ENCODE data around the gene SRRM1.
"Not testable (repeated sequence)": the region's sequence is repeated elsewhere in the genome, so short reads cannot be mapped to it uniquely, and the experiment has no call there.

Gene SRRM1

DNA sequence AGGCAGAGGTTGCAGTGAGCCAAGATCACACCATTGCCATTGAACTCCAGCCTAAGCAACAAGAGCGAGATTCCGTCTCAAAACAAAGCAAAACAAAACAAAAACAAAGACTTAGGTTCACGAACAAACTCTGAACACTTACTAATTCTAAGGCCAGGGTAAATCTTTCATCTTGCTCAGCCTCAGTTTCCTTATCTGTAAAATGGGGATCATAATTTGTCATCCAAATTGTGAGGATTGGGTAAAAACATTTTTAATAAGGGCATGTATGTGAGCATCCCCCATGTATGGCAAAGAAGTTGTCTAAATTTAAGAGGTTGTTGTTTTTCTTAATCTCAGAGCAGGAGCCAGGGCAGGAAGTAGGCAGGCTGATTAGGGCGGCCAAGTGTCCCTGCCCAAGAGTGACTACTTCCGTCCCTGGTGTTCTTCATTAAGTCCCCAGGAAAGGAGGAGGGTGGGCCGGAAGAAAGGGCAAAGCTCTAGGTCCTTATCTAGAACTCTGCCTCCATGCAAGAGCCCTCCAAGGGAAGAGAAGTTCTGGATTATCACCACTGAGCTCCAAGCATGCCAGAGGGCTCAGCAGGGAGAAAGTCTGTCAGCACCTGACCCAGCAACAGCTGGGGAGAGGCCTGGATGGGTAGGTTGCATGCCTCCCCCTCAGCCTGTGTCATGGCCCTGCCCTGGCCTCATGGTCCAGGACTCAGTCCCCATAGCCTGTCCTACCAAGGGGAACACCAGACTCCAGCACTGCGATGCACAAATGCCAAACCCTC, 52.3 kb downstream of the SRRM1 start:
- DNase-seq (ENCODE audit: low read depth) = no peak

DNA sequence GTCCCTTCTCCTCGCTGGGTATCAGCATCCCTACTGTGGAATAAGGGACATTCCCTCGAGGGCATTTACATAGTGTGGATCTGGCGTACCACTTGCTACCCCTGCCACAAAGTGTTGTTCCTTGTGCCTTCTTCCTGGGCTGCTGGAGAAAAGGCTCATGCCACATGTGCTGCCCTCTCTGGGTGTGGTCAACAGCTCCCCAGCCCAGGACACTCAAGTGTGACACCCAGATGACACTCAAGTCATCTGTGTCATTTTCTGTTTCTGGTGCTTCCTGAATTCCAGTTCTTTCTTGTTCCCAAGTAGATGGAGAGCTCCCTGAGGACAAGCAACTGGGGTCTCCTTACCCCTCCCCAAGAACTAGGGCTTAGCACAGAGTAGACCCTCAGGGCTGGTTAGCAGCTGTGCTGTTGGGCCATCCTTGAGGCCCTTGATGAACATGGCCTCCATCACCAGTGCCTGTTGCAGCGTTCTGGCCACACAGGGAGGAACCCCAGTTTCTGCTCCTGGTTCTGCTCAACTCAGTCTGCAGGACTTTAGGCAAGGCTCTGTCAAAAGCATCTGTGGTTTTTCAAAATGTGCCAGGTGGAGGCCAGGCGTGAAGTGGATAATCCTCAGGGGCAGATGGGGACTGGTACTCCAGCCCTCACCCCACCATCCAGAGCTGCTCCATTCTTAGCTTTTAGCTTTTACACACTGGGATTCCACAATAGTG, 53.1 kb downstream of the SRRM1 start:
- DNase-seq (ENCODE audit: low read depth) = no peak

DNA sequence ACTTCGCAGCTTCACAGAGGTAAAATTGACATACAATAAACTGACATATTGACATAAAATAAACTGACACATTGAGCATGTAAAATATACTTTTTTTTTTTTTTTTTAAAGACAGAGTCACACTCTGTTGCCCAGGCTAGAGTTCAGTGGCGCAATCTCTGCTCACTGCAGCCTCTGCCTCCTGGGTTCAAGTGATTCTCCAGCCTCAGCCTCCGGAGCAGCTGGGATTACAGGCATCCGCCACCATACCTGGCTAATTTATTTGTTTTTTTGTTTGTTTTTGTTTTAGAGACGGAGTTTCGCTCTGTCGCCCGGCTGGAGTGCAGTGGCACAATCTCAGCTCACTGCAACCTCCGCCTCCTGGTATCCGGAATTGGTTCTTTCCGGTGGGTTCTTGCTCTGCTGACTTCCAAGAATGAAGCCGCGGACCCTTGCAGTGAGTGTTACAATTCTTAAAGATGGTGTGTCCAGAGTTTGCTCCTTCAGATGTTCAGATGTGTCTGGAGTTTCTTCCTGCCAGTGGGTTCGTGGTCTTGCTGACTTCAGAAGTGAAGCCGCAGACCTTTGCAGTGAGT, 53.7 kb downstream of the SRRM1 start:
- DNase-seq (ENCODE audit: low read depth) = no peak

DNA sequence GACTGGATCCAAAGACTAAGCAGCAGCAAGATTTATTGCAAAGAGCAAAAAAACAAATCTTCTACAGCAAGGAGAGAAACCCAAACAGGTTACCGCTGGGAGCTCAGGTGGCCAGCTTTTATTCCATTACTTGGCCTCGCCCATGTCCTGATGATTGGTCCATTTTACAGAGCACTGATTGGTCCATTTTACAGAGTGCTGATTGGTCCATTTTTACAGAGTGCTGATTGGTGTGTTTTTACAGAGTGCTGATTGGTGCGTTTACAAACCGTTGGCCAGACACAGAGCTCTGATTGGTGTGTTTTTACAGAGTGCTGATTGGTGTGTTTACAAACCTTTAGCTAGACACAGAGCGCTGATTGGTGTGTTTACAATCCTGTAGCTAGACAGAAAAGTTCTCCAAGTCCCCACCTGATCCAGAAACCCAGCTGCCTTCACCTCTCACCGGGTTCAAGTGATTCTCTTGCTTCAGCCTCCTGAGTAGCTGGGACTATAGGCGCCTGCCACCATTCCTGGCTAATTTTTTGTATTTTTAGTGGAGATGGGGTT, 54.4 kb downstream of the SRRM1 start:
- not testable (repeated sequence) for DNase-seq (ENCODE audit: low read depth)

DNA sequence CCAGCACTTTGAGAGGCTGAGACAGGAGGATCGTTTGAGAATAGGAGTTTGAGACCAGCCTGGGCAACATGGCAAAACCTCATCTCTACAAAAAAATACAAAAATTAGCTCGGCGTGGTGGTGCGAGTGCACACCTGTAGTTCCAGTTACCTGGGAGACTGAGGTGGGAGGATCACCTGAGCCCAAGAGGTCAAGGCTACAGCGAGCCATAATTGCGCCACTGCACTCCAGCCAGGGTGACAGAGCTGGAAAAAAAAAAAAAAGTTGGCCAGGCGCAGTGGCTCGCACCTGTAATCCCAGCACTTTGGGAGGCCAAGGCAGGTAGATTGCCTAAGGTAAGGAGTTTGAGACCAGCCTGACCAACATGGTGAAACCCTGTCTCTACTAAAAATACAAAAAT, 55.2 kb downstream of the SRRM1 start:
- DNase-seq (ENCODE audit: low read depth) = not testable (repeated sequence)

DNA sequence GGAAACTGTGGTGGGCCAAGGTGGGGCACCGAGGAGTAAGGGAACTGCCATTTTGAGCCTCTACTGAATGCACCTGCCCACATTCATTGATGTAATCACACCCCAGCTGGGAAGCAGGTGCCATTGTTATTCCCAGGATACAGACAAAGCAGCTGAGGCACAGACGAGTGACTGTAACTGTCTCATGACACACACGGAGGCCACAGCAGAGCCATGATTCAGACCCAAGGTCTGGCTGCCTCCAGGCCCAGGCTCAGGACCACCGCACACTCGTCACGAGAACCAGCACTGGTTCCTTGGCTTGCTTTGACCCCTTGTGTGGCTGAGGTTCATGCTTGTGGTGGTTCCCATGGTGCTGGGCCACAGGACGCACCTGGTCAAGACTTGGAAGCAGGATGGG, 56.5 kb downstream of the SRRM1 start:
- DNase-seq (ENCODE audit: low read depth) = no peak

DNA sequence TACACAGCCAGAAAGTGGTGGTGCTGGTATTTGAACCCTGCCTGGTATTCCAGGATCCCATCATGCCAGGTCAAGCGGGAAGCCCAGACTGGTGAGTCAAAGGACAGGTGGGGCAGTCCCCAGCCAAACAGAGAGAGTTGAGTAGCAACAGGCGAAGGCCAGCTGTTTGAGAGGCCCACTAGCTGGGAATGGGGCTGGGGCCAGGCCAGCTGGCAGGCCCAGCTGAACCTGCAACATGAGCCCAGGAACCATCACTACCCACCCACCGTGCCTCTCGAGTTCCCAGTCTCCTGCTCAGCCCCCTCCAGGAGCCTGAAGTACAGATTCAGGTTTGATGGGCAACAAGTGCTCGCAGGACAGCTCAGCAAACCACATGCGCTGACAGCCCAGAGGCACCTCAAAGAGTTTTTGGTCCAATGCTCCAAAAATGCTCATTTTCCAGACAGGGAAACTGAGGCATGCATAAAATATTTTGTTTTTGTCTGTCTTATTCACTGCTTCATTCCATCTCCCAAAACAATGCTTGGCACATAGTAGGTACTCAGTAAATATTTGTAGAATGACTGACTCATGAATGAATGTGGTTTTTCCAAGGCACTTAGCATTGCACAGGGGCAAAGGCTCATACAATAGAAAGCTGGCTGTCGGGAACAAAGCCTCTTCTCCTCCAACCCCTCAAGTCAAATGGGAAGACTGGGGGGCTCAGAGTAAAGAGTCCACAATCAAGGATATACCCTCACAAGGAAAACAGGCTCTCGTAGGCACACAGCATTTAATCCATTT, 59.6 kb downstream of the SRRM1 start:
- no peak for DNase-seq (ENCODE audit: low read depth)

DNA sequence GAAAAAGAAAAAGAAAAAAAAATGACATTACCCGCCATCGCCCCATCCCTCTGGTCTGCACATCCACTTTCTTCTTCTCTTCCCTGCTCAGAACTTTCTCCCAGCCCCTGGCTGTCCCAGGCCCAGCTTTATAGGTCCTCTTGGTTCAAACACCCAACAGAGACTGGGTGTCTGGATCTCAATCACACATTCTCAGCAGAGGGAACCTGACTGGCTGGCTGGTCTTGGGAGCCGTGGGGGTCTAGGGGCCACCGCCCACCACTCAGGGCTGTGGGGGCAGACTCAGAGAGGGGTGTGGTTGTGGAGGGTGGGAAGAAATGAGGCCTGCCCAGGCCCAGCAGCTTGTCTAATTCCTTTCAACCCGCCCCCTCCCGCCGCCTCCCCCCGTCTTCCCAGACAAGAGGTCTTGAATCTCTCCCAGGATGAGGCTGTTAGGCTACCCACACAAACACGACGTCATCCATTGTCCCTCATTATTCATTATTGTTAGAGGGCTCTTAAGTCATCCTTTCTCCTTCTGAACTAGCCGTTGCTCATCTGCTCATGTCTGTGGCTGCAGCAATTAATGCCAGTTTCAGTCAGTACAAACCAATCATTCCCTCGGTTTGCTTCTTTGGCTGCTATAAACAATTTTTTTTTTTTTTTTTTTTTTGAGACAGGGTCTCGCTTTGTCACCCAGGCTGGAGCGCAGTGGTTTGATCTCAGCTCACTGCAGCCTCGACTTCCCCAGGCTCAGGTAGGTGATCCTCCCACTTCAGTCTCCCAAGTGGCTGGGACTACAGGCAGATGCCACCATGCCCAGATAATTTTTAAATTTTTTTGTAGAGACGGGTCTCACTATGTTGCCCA, 61.5 kb downstream of the SRRM1 start:
- DNase-seq (ENCODE audit: low read depth) = no peak

DNA sequence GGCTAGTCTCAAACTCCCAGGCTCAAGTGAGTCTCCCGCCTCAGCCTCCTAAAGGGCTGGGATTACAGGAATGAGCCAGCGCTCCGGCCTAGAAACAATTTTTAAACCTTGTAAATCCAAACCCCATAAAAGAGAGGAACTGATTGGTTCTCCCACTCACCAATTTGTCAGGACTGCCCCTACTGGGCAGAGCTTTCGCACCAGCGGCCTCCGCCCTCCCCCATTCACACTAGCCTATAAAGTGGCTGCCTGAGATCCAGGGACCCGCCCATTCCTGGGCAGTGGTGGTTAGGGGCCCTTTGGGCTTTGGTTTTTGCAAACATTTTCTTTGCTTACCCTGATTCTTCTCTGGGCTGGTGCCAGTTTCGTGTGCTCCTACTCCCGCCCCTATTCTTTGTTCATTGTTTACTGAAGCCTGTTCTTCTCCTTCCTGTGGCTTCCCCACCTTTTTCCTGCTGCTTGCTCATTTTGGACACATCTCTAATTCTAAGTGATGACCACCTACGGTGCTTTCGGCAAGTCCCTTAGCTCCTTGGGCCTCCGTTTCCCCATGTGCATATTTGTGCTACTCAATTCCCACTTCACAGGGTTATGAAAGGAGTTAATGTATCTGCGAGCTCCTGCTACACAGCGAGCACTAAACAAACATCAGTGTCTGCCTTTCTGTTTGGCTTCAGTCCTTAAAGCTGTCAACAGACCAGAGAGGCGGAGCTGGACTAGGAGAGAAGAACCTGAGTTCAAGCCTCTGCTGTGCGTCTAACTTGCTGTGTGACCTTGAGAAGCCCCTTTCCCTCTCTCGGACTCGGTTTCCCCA, 62.4 kb downstream of the SRRM1 start:
- DNase-seq (ENCODE audit: low read depth) = no peak

DNA sequence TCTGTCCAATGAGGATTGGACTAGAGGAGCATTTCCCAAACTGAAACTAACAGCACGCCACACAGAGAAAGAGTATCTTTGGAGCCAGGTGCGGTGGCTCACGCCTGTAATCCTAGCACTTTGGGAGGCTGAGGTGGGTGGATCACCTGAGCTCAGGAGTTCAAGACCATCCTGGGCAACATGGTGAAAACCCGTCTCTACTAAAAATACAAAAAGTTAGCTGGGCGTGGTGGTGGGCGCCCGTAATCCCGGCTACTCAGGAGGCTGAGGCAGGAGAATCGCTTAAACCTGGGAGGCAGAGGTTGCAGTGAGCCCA, 62.9 kb downstream of the SRRM1 start:
- not testable (repeated sequence) for DNase-seq (ENCODE audit: low read depth)

DNA sequence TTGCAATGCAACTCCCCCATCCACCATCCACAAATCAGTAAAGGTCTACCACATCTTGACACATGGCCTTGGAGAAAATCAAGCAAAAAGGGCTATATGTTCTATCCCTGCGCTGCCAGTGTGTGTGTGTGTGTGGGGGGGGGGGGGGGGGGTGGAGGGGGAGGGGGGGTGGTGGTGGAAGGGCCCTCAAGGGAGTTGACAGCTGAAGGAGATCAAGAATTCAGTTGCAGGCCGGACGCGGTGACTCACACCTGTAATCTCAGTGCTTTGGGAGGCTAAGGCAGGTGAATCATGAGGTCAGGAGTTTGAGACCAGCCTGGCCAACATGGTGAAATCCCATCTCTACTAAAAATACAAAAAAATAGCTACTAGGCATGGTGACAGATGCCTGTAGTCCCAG, 64.6 kb downstream of the SRRM1 start:
- no peak for DNase-seq (ENCODE audit: low read depth)

DNA sequence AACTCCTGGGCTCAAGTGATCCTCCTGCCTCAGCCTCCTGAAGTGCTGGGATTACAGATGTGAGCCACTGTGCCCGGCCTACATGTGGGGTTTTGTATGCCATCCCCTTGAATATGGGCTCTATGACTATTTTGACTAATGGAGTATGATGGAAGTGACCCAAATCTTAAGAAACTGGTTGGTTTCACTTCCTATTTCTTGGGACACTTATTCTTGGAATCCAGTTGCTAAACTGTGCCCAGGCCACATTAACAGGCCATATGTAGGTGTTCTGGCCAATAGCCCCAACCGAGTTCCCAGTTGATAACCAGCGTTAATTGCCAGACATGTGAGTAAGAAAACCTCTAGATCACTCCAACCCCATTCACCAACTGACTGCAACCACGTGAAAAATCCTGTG, 65.8 kb downstream of the SRRM1 start:
- DNase-seq (ENCODE audit: low read depth) = no peak

DNA sequence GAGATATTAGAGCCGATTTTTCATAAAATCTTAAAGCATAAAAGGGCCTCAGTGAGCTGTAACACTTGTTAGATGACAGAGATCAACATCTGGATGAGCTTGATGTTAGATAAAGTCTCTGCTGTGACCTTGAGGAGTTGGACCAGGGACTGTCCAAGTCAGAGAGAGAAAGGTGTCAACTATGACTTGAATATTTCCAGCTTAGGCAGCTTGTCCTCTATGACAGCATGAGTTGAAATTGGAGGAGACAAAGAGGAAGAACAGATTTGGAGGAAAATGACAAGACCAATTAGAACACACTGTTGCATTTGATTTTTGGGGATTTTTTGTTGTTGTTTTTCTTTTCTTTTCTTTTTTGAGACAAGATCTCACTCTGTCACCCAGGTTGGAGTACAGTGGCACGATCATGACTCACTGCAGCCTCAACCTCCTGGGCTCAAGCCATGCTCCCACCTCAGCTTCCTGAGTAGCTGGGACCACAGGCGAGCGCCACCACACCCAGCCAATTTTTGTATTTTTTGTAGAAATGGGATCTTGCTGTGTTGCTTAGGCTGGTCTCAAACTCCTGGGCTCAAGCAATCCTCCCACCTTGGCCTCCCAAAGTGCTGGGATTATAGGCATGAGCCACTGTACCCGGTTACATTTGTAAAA, 66.8 kb downstream of the SRRM1 start:
- no peak for DNase-seq (ENCODE audit: low read depth)

DNA sequence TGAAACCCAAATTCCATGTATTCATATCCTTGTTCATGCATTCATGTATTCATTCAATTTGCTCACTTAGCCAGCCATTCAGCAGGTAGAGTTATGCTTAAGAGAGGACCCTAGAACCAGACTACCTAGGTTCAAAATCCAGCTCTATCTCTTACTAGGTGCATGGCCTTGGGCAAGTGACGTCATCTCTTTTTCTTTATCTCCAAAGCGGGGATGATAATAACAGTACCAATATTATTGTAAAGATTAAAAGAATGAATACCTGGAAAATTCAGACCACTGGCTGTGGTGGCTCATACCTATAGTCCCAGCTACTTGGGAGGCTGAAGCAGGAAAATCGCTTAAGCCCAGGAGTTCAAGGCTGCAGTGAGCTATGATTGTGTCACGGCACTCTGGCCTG, 68.2 kb downstream of the SRRM1 start:
- DNase-seq (ENCODE audit: low read depth) = no peak

DNA sequence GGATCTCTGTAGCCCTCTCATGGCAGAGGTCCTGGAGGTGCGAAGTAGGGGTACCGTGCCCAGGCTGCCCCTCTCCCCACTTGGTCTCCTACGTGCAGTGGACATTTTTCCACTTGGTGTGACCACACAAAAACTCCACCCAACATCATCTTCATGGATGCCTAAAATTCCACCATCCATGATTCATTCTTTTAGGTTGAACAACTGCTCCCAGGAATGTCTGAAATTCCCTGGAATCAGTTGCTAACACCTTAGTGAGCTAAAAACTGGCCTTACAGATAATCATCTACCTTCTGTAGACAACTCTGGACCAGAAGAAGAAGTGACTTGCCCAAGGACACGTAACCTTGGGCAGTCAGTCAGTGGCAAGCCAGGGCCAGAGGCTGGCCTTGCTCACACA, 70.1 kb downstream of the SRRM1 start:
- no peak for DNase-seq (ENCODE audit: low read depth)

DNA sequence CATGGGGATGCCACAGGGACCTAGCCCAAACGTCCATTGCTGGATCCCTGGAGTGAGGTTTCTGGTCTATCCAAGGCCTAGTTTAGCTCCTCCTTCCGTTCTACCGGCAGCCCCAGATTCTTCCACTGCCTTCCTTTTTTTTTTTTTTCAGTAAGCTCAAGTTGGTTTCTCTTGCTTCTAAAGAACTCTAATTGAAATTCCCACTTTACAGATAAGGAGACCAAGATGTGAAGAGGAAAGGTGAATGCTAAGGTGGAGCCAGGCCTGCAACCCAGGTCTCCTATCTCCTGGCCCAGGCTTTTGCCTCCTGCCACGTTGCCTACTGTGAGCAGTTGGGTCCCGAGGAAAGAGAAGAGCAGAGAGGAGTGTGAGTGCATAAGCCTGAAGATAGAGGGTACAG, 70.6 kb downstream of the SRRM1 start:
- no peak for DNase-seq (ENCODE audit: low read depth)

DNA sequence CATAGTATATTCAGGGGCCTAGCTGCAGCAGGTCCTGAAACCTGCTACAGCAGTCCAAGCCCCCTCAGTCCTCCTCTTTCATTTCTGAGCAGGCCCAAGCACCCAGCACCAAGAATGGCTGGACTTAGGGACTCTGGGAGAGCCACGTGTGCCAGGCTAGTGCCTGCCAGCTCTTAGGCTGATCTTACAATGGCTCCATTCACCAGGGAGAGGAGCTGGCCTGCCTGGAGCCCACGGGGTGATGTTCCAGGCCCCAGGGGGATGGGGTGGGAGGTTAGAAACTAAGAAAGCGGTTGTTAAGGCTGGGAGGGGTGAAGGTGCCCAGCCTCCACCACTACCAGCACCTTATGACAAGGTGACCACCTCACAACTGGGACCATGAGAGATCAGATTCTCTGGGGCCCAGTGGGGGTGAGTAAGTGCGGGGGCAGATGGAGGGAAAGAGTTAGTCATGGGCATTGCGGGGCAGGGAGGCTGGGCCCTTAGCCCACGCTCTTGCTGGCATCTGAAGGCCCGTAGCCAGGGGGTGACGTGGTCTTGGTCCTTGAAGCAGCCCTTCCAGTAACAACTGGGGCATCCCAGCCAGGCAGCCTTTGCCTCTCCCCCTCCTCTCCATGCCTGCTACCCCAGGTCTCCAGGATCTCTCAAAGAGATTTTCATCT, 71.9 kb downstream of the SRRM1 start:
- no peak for DNase-seq (ENCODE audit: low read depth)

DNA sequence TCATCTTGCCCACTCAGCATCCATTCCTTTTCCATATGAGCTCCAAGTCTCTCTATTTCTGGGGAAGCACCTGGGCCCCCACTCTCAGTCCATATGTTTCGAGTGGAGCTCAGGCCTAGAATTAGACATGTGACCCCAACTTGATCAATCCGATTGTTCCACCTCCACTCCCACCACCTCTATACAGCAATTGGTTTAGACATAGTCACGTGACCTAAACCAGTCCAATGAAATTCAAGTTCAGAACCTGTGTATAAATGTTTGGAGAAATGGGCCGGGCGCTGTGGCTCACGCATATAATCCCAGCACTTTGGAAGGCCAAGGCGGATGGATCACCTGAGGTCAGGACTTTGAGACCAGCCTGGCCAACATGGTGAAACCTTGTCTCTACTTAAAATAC, 72.6 kb downstream of the SRRM1 start:
- DNase-seq (ENCODE audit: low read depth) = no peak

DNA sequence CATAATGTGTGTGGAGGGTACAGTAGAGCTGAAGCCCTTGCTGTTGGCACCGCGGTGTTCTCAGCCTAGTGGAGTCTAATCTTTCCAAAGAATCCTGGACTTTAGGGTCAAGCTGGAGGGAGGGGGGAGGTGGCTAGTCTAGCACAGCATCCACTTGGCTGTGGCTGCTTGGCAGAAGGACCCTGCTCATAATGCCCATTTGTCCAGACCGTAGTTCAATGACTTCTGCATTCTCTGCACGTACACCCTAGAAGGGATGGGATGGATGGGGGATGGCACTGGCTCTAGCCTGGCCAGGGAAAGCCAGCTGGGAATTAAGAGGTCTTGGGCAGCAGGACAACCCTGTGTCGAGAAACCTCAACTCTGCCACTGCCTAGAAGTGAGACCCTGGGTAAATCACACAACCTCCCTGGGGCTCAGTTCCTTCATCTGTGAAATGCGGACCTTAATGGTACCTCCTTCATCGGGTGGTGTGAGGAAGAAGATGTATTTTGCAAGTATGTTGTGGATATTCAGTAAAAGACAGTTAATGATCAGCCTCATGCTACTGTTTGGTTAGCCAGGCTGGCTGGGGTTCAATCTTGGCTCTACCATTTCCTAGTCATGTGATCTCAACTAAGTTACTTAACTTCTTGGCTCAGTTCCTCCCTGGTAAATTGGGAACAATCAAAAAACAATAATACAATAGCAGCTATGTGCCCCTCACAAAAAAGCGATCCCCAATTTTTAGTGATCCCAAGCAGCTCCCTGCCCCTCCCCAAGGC, 75.0 kb downstream of the SRRM1 start:
- no peak for DNase-seq (ENCODE audit: low read depth)

Data from GM04504 (cell line).